Measurements from ENCODE around the gene PIM3.

The PIM3 gene

DNA sequence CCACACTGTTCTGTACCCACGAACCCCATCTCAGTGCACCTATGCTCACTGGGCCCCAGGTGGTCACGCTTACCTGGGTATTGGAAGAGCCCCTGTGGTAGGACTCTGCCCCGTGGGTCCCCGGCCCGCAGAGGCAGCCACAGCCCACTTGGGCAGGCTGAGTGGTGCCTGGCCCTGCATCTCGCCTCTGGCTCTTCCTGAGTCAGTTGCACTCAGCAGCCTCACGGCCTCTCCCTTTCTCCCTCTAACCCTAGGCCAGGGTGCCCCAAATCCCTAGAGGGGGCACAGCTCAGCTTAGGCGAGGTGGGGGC, 32.4 kb upstream of the PIM3 start:
- DNase-seq (ENCODE audit: low spot score): no peak

DNA sequence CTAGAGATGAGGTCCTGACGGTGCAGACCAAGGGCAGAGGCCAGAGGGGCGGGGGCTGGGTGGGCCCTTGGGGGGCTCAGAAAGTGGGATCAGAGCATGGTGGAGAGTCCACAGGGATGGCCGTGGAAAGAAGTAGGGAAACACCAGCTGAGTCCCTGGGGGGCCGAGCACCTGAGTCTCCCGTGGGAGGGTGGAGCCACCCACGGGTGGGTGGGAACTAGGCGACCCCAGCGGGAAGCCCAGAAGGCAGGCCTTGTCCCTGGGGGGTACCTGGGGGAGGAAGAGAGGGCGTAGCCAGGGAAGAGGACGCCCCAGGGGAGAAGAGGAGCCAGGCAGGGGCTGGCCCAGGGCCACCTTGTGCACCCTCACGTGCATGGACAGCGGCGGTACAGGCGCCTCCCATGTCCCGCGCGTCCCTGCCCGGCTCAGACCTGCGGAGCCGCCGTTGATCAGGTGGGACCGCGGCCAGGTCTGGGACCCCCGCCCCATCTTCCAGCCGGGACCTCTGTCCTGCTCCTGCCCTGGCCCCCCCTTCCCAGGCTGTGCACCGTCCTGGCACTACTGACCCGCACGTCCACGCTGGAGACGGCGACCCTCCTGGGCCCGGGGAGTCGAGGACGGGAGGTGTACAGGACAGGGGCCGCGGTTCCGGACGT, 31.9 kb upstream of the PIM3 start:
- no peak for DNase-seq (ENCODE audit: low spot score)

- peak; percentile 43 for DNase-seq (ENCODE audit: low spot score)
Measured at GRCh38 chr22:49929211-49929979, 31.2 kb upstream of the PIM3 start.

- DNase-seq (ENCODE audit: low spot score): no peak
Measured at GRCh38 chr22:49929994-49930575, 30.5 kb upstream of the PIM3 start.

GRCh38 chr22:49930596-49931412, 29.8 kb upstream of the PIM3 start:
- DNase-seq (ENCODE audit: low spot score): peak; percentile 85

- peak; percentile 56 for DNase-seq (ENCODE audit: low spot score)
Measured at GRCh38 chr22:49933236-49934159, 27.1 kb upstream of the PIM3 start.

DNA sequence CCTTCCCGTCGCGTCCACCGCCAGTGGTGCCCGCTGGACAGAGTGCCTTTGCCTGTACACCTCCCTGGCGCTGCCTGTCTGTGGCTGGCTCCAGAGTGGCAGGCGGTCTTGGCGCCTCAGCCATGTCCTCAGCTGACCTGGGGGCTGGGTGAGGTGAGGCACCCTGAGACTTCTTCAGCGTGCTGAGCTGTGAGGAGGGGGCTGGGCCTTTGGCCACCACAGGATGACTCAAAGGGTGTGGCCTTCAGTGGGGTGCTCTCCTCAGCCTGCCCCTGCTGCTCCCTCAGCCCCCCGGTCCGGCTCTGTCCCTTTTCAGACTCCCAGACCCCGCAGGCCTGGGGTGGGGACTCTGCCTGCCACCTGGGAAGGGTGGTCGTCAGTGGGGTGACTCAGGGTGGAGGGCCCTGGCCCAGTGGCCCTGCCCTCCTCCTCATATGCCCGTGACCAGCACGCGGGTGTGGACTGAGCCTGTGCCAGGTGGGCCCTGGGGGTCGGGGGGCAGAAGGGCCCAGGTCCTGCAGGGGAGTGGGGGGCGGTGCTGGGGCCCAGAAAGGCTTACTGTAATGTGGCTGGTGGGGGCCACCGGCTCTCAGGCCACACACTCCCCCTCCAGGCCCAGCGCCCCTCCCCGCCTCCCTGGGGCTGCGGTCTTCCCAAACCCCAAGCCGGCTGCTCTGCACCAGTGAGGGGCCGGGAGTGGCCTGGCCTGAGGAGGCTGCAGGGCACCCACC, 26.2 kb upstream of the PIM3 start:
- no peak for DNase-seq (ENCODE audit: low spot score)

DNA sequence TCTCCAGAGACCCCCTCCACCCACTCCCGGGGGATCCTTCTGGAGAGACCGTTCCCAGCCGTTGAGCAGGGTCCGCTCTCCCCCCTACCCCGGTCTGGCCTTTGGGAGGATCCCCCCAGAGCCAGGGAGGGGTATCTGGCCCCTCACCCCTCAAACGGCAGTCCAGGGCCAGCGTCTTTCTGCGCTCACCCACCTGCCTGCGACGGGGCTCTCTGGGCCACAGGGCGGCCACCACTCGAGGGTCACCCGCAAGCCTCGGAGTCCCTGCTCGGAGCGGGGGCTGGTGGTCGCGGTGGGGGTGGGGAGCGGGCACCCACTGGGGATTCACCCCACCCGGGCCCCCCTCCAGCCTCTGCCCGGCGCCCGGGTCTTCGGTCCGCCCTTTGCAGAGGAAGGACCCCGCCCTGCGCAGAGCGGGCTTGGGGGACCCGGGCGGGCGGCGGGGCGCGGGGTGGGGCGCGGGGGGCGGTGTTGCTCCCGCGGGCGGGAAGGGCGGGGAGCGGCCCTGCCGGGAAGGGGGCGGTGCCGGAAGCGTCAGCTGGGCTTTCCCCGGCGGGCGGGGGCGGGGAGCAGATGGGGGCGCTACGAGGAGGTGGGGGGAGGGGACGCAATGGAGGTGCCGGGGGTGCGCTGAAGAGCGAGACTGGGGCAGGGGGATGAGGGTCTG, 25.5 kb upstream of the PIM3 start:
- DNase-seq (ENCODE audit: low spot score): no peak

DNA sequence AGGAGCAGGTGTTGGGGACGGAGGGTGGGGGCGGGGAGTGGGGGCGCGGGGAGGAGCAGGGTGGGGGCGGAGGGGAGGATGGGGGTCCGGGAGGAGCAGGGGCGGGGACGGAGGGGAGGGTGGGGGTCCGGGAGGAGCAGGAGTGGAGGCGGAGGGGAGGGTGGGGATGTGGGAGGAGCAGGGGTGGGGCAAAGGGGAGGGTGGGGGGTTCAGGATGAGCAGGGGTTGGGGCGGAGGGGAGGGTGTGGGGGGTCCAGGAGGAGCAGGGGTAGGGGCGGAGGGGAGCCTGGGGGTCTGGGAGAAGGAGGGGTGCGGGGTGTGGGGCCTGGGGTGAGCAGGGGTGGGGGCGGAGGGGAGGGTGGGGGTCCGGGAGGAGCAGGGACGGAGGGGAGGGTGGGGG, 25.0 kb upstream of the PIM3 start:
- no peak for DNase-seq (ENCODE audit: low spot score)

GRCh38 chr22:49936018-49936972, 24.3 kb upstream of the PIM3 start:
- peak; percentile 49 for DNase-seq (ENCODE audit: low spot score)

DNA sequence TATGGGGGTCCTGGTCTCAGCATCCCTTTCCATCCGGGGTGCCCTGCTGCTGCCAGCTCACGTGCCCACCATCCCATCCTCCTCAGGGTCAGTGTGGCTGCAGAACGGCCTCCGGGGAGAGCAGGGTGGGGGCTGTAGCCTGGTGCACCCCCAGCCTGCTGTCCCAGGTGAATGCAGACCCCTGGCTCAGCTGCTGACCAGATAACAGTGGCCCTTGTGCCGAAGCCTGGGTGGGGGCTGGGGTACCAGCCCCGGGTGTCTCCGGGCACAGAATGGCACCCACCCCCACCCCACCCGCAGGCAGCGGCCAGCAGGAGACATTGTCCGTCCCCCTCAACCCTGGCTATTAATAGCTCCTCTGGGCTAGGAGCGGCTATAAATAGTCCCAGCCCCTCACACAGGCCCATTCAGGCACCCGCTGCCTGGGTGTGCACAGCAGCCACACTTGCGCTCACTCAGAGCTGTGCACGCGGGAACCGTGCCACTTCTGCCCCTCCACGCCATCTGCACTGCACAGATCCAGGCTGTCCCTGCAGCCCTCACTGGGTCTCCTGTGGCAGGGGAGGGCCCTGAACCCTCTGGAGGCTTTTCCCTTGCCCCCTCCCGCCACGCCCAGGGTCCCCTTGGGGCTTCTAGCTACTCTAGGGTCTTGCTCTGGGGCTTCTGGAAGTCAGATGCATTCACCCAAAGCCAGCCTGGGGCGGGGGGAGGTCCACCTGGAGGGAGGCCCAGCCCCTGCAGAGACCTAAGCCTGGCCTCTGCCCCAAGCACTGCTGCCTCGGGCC, 23.4 kb upstream of the PIM3 start:
- no peak for DNase-seq (ENCODE audit: low spot score)

- no peak for DNase-seq (ENCODE audit: low spot score)
Measured at GRCh38 chr22:49937758-49938564, 22.6 kb upstream of the PIM3 start.

- DNase-seq (ENCODE audit: low spot score): no peak
Measured at GRCh38 chr22:49938565-49939136, 21.9 kb upstream of the PIM3 start.

GRCh38 chr22:49941507-49942316, 18.9 kb upstream of the PIM3 start:
- DNase-seq (ENCODE audit: low spot score): no peak

GRCh38 chr22:49942565-49943404, 17.8 kb upstream of the PIM3 start:
- DNase-seq (ENCODE audit: low spot score): peak; percentile 64

Measured in cerebellar cortex (tissue), 1 donor.